A549 (cell line): ENCODE data around the gene PDE7B. TPM values are rescaled to one million over a fixed set of nuclear protein-coding genes. Genes with fewer than 3 reads are reported as not detected.

Source experiments
- ATAC-seq, 2 experiments: fragments of 200-7000 bp in 1 of 2; fragments of >200 bp in 1 of 2; cut with Nextera tagmentation in 1 of 2; cut with Tn5 transposase in 1 of 2; 3 replicates each; pipeline versions ENCODE4 v1.8.0 to v1.9.1; 2018 to 2020; ENCODE audit warnings: mild to moderate bottlenecking in 1 of 2, moderate library complexity in 1 of 2
- CTCF ChIA-PET: fragments of 300-600 bp; sonication (Branson Sonifier 250); formaldehyde crosslinking; extraction: SDS; loops from one replicate; lab custom pipeline; 2021; ENCODE audit warnings: antibody characterized with exemption, inconsistent platforms; lab: Yijun Ruan, JAX
- POLR2A ChIA-PET: fragments of 350-600 bp; formaldehyde crosslinking; extraction: SDS; loops from one replicate; lab custom pipeline; 2021; ENCODE audit warnings: antibody characterized with exemption, inconsistent platforms; lab: Yijun Ruan, JAX
- DNase-seq, 2 experiments: peaks; one replicate each; pipeline versions ENCODE4 v3.0.0 to v3.0.0-alpha.2; 2011 to 2016; ENCODE audit warnings: low read depth in 1 of 2, low spot score in 1 of 2
- FAIRE-seq: peaks from 2 replicates; lab custom pipeline; 2011; peaks lifted over from hg19 to GRCh38; lab: Jason Lieb, UNC
- H3K27ac ChIP-seq, 2 experiments: fragments of >200 bp; sonication (Bioruptor Twin); formaldehyde crosslinking; 3 replicates each; pipeline ENCODE4 v1.5.1; 2016 to 2017
- H3K4me1 ChIP-seq: fragments of >200 bp; sonication (Bioruptor Twin); formaldehyde crosslinking; 3 replicates; pipeline ENCODE4 v1.6.1; 2016
- H3K4me2 ChIP-seq: fragments of >200 bp; sonication (Bioruptor Twin); formaldehyde crosslinking; 3 replicates; pipeline ENCODE4 v1.6.1; 2016
- H3K4me3 ChIP-seq: fragments of >200 bp; sonication (Bioruptor Twin); formaldehyde crosslinking; 3 replicates; pipeline ENCODE4 v1.5.1; 2016
- H3K9me3 ChIP-seq: fragments of >200 bp; sonication (Bioruptor Twin); formaldehyde crosslinking; 3 replicates; pipeline ENCODE4 v1.6.1; 2016
- BHLHE40 ChIP-seq: IDR thresholded peaks from 2 replicates; pipeline ENCODE4 v1.6.1; 2012; ENCODE audit warnings: low read depth, low read length, inconsistent platforms
- CBX2 ChIP-seq: fragments of 200-600 bp; sonication (generic); IDR thresholded peaks from 2 replicates; pipeline ENCODE4 v1.6.1; 2016; ENCODE audit warnings: low read depth, mild to moderate bottlenecking, borderline replicate concordance
- CHD4 ChIP-seq: fragments of 200-600 bp; sonication (generic); IDR thresholded peaks from 2 replicates; pipeline ENCODE4 v1.6.1; 2016; ENCODE audit warnings: antibody characterized with exemption, mild to moderate bottlenecking, borderline replicate concordance
- EHMT2 ChIP-seq: fragments of 200-600 bp; sonication (generic); IDR thresholded peaks from 2 replicates; pipeline ENCODE4 v1.6.1; 2016; ENCODE audit warnings: antibody characterized with exemption, low read depth, mild to moderate bottlenecking, moderate library complexity
- FOSL2 ChIP-seq, 2 experiments: fragments of 450-650 bp in 1 of 2; fragments of >200 bp in 1 of 2; sonication (Bioruptor Twin) in 1 of 2; formaldehyde crosslinking; IDR thresholded peaks; 2 replicates each; pipeline versions ENCODE4 v1.5.0 to v1.6.1; 2016 to 2020; ENCODE audit warnings: mild to moderate bottlenecking in 1 of 2, moderate library complexity in 1 of 2
- FOXS1 ChIP-seq: fragments of 250-450 bp; sonication (Bioruptor Pico); IDR thresholded peaks from 2 replicates; pipeline ENCODE4 v1.5.0; 2020; ENCODE audit warnings: mild to moderate bottlenecking, moderate library complexity
- GATA3 ChIP-seq: IDR thresholded peaks from 2 replicates; pipeline ENCODE4 v1.6.1; 2012; ENCODE audit warnings: borderline replicate concordance
- HEYL ChIP-seq: fragments of 250-450 bp; sonication (Bioruptor Pico); IDR thresholded peaks from 2 replicates; pipeline ENCODE4 v1.8.0; 2021; ENCODE audit warnings: mild to moderate bottlenecking, moderate library complexity
- HOXA7 ChIP-seq: fragments of 250-450 bp; sonication (Bioruptor Pico); IDR thresholded peaks from 2 replicates; pipeline ENCODE4 v1.5.0; 2020; ENCODE audit warnings: mild to moderate bottlenecking, moderate library complexity
- HOXB13 ChIP-seq: fragments of 250-450 bp; sonication (Bioruptor Pico); IDR thresholded peaks from 2 replicates; pipeline ENCODE4 v1.5.0; 2020; ENCODE audit warnings: low read depth, mild to moderate bottlenecking, moderate library complexity
- HOXB5 ChIP-seq: fragments of 250-450 bp; sonication (Bioruptor Pico); IDR thresholded peaks from 2 replicates; pipeline ENCODE4 v1.5.0; 2020; ENCODE audit warnings: mild to moderate bottlenecking, moderate library complexity
- KDM5A ChIP-seq: fragments of 200-600 bp; sonication (generic); IDR thresholded peaks from 2 replicates; pipeline ENCODE4 v1.6.1; 2016; ENCODE audit warnings: antibody characterized with exemption, mild to moderate bottlenecking
- MAFK ChIP-seq: fragments of 450-650 bp; IDR thresholded peaks from 2 replicates; pipeline ENCODE4 v1.6.1; 2014; ENCODE audit not compliant: partially characterized antibody
- MAX ChIP-seq: IDR thresholded peaks from 2 replicates; pipeline ENCODE4 v1.6.1; 2012
- MAZ ChIP-seq: fragments of 150-350 bp; IDR thresholded peaks from 2 replicates; pipeline ENCODE4 v1.6.1; 2014; ENCODE audit warnings: antibody characterized with exemption, low read depth, low read length, borderline replicate concordance
- MYC ChIP-seq: IDR thresholded peaks from 2 replicates; pipeline ENCODE4 v1.6.1; 2012; ENCODE audit warnings: mild to moderate bottlenecking, inconsistent platforms, low read length, improper control_type of control experiment, borderline replicate concordance
- NPAS2 ChIP-seq: fragments of 250-450 bp; sonication (Bioruptor Pico); IDR thresholded peaks from 2 replicates; pipeline ENCODE4 v1.8.0; 2022; ENCODE audit warnings: mild to moderate bottlenecking, moderate library complexity, borderline replicate concordance
- NR3C1 ChIP-seq: fragments of >200 bp; sonication (Bioruptor Twin); formaldehyde crosslinking; IDR thresholded peaks from 3 replicates; pipeline ENCODE4 v1.6.1; 2017
- PHF8 ChIP-seq: fragments of 200-600 bp; sonication (generic); IDR thresholded peaks from 2 replicates; pipeline ENCODE4 v1.6.1; 2016; ENCODE audit warnings: low read depth, mild to moderate bottlenecking, antibody characterized with exemption, moderate library complexity, borderline replicate concordance
- POLR2AphosphoS2 ChIP-seq: conservative IDR thresholded peaks from 2 replicates; pipeline ENCODE4 v1.6.1; 2012; ENCODE audit warnings: low read length, improper control_type of control experiment, inconsistent platforms
- RAD21 ChIP-seq, 2 experiments: fragments of >200 bp in 1 of 2; sonication (Bioruptor Twin) in 1 of 2; formaldehyde crosslinking in 1 of 2; IDR thresholded peaks in 1 of 2; conservative IDR thresholded peaks in 1 of 2; 2 replicates in 1 of 2; 3 replicates in 1 of 2; pipeline ENCODE4 v1.6.1; 2012 to 2018; ENCODE audit warnings: inconsistent platforms in 1 of 2
- RARB ChIP-seq: fragments of 250-450 bp; sonication (Bioruptor Pico); IDR thresholded peaks from 2 replicates; pipeline ENCODE4 v1.8.0; 2021; ENCODE audit warnings: mild to moderate bottlenecking, moderate library complexity
- RNF2 ChIP-seq: fragments of 200-600 bp; sonication (generic); IDR thresholded peaks from 2 replicates; pipeline ENCODE4 v1.6.1; 2016; ENCODE audit warnings: low read depth, mild to moderate bottlenecking, antibody characterized with exemption, moderate library complexity, borderline replicate concordance
- SMC3 ChIP-seq: fragments of >200 bp; sonication (Bioruptor Twin); formaldehyde crosslinking; IDR thresholded peaks from 3 replicates; pipeline ENCODE4 v1.6.1; 2018; ENCODE audit warnings: inconsistent platforms
- TP53 ChIP-seq: fragments of 250-450 bp; sonication (Bioruptor Pico); IDR thresholded peaks from 2 replicates; pipeline ENCODE4 v1.5.0; 2021; ENCODE audit warnings: mild to moderate bottlenecking, moderate library complexity
- WGBS: methylation state at CpG from one replicate; pipeline ENCODE4 v1.1.6; 2017; ENCODE audit errors: missing lambda C conversion rate; 5-methylcytosine and 5-hydroxymethylcytosine counted together
- polyA plus RNA-seq, 4 experiments: library from polyadenylated mRNA; depleted of rRNA in 3 of 4; stranded (reverse); fragments of >200 nt; fragmentation: RNase III in 1 of 4; extraction: RNeasy Plus Mini Kit Qiagen cat#74134 plus additional on column Dnase treatment in 1 of 4; gene quantifications; 2 replicates in 3 of 4; 3 replicates in 1 of 4; pipeline ENCODE4 v1.2.3, GENCODE V29; 2011 to 2017
- TF ChIP-seq, protein P1 (sequence below): fragments of >200 bp; sonication (Bioruptor Twin); formaldehyde crosslinking; IDR thresholded peaks from 2 replicates; pipeline ENCODE4 v1.6.1; 2016
- TF ChIP-seq, protein P2 (sequence below): fragments of 200-600 bp; sonication (generic); IDR thresholded peaks from 2 replicates; pipeline ENCODE4 v1.6.1; 2016; ENCODE audit warnings: antibody characterized with exemption, mild to moderate bottlenecking, moderate library complexity
- TF ChIP-seq, protein P3 (sequence below): IDR thresholded peaks from 2 replicates; pipeline ENCODE4 v1.6.1; 2012
- TF ChIP-seq, protein P4 (sequence below): fragments of 250-450 bp; sonication (Bioruptor Pico); IDR thresholded peaks from 2 replicates; pipeline ENCODE4 v1.5.0; 2020; ENCODE audit warnings: low read depth, mild to moderate bottlenecking, moderate library complexity
- TF ChIP-seq, protein P5 (sequence below): fragments of 150-350 bp; IDR thresholded peaks from 2 replicates; pipeline ENCODE4 v1.6.1; 2014; ENCODE audit warnings: low read depth, mild to moderate bottlenecking, low read length

Gene PDE7B
- polyA plus RNA-seq, 2 of the 4 experiments (the other 2 are of a cell fraction), result 6.6 to 13.8 TPM

DNA sequence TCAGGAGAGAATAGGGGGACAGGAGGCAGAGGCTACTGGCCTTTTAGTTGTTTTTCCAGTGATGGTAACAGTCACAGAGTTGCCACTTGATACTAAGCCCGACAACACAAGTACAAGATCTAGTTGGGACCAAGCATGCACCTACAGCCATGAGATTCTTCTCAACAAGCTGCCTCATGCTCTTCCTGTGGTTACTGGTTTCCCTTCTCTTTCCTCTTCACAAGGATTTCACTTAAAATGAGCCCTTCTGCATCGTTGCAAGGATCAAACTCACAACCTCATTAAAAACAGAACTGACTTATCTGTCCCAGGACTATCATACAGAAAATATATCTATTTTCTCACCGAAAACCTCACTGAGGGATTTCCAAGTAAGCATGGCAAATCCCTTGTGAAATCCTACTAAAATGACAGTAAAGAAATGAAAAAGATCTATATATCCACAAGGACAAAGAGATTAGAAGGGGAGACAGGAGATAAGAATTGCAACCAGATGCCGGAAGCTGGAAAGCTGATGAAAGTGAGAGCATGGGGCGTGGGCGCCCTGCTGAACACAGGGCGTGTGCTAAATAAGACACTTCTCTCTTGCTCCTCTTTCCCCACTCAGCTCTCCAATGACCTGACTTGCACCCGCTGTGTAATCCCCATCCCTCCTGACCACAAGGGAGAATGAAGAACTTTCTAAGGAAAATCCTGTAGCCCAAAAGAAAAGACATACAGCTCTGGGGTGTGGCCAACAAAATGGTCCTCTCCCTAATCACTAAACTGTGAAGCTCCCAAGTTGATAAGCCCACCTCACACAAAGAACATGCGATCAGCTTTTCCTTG is 385.2 kb downstream of the PDE7B start:
- POLR2A ChIA-PET, result no interaction called here
- WGBS, result 91% methylated on average over 9 of the region's 9 CpGs
- H3K4me2 ChIP-seq, result no peak overlapping the region
- no peaks in the 10 kb centered on the region for H3K4me1 ChIP-seq
- ATAC-seq, result no peak
- DNase-seq, result no peak
- CTCF ChIA-PET, result interaction anchor here (0.8 to 4.4 kb wide), 6 partner anchors 11 to 737 kb away, joined by 3 to 39 read pairs (median 4); partner anchors contain the start of gene MTFR2
- no peak overlapping the region for H3K27ac ChIP-seq
- H3K9me3 ChIP-seq, result no peaks in the 10 kb centered on the region
- no peak for FAIRE-seq
- no peak overlapping the region for H3K4me3 ChIP-seq
- TF ChIP-seq, protein P1, sequence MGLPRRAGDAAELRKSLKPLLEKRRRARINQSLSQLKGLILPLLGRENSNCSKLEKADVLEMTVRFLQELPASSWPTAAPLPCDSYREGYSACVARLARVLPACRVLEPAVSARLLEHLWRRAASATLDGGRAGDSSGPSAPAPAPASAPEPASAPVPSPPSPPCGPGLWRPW, result no peak
- TF ChIP-seq, protein P2, sequence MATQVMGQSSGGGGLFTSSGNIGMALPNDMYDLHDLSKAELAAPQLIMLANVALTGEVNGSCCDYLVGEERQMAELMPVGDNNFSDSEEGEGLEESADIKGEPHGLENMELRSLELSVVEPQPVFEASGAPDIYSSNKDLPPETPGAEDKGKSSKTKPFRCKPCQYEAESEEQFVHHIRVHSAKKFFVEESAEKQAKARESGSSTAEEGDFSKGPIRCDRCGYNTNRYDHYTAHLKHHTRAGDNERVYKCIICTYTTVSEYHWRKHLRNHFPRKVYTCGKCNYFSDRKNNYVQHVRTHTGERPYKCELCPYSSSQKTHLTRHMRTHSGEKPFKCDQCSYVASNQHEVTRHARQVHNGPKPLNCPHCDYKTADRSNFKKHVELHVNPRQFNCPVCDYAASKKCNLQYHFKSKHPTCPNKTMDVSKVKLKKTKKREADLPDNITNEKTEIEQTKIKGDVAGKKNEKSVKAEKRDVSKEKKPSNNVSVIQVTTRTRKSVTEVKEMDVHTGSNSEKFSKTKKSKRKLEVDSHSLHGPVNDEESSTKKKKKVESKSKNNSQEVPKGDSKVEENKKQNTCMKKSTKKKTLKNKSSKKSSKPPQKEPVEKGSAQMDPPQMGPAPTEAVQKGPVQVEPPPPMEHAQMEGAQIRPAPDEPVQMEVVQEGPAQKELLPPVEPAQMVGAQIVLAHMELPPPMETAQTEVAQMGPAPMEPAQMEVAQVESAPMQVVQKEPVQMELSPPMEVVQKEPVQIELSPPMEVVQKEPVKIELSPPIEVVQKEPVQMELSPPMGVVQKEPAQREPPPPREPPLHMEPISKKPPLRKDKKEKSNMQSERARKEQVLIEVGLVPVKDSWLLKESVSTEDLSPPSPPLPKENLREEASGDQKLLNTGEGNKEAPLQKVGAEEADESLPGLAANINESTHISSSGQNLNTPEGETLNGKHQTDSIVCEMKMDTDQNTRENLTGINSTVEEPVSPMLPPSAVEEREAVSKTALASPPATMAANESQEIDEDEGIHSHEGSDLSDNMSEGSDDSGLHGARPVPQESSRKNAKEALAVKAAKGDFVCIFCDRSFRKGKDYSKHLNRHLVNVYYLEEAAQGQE, result no peak
- no peak for TF ChIP-seq SMC3
- TF ChIP-seq GATA3, result no peak
- TF ChIP-seq MYC, result no peak
- no peak for TF ChIP-seq RNF2
- TF ChIP-seq EHMT2, result no peak
- no peak for TF ChIP-seq FOXS1
- TF ChIP-seq MAX, result no peak
- no peak for TF ChIP-seq BHLHE40
- no peak for TF ChIP-seq RAD21 (conservative IDR thresholded peaks at IDR 0.05 in 1 of 2, IDR thresholded peaks at IDR 0.05 in 1 of 2)
- TF ChIP-seq, protein P3, sequence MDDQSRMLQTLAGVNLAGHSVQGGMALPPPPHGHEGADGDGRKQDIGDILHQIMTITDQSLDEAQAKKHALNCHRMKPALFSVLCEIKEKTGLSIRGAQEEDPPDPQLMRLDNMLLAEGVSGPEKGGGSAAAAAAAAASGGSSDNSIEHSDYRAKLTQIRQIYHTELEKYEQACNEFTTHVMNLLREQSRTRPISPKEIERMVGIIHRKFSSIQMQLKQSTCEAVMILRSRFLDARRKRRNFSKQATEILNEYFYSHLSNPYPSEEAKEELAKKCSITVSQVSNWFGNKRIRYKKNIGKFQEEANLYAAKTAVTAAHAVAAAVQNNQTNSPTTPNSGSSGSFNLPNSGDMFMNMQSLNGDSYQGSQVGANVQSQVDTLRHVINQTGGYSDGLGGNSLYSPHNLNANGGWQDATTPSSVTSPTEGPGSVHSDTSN, result no peak
- no peak for TF ChIP-seq HOXA7 (CRISPR knock-in tag)
- no peak for TF ChIP-seq HEYL (CRISPR knock-in tag)
- no peak for TF ChIP-seq FOSL2 (IDR thresholded peaks at IDR 0.05)
- TF ChIP-seq FOSL2 (CRISPR knock-in tag; IDR thresholded peaks at IDR 0.05), result no peak
- TF ChIP-seq CBX2, result no peak
- TF ChIP-seq HOXB5 (CRISPR knock-in tag), result no peak
- no peak for TF ChIP-seq RARB (CRISPR knock-in tag)
- no peak for TF ChIP-seq HOXB13 (CRISPR knock-in tag)
- TF ChIP-seq PHF8, result no peak

GRCh38 chr6:136244061-136244616 is 392.6 kb downstream of the PDE7B start:
- ChIA-PET POLR2A (no interaction called here), CTCF (interaction anchor here (1.2 to 1.9 kb wide), 3 partner anchors 9 to 177 kb away, joined by 3 to 12 read pairs (median 3); no protein-coding TSS in a partner anchor)
- no peak overlapping the region for H3K4me3 ChIP-seq
- H3K4me2 ChIP-seq, result no peak overlapping the region
- H3K9me3 ChIP-seq, result no peaks in the 10 kb centered on the region
- ATAC-seq, result no peak
- DNase-seq, result no peak
- H3K4me1 ChIP-seq, result peaks cover 4% of the 10 kb centered on the region; the same call in 1 of the 3 replicates
- H3K27ac ChIP-seq, result no peak overlapping the region
- no peak for FAIRE-seq
- WGBS, result 73% methylated on average over 5 of the region's 5 CpGs
- no peak for TF ChIP-seq CHD4
- TF ChIP-seq EHMT2, result no peak
- no peak for TF ChIP-seq MAFK
- TF ChIP-seq TP53 (CRISPR knock-in tag), result no peak
- no peak for TF ChIP-seq POLR2AphosphoS2
- TF ChIP-seq MAZ, result no peak
- no peak for TF ChIP-seq KDM5A
- no peak for TF ChIP-seq FOXS1
- TF ChIP-seq NPAS2, result no peak
- TF ChIP-seq NR3C1, result no peak
- TF ChIP-seq, protein P4, sequence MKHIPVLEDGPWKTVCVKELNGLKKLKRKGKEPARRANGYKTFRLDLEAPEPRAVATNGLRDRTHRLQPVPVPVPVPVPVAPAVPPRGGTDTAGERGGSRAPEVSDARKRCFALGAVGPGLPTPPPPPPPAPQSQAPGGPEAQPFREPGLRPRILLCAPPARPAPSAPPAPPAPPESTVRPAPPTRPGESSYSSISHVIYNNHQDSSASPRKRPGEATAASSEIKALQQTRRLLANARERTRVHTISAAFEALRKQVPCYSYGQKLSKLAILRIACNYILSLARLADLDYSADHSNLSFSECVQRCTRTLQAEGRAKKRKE (CRISPR knock-in tag), result no peak
- TF ChIP-seq, protein P5, sequence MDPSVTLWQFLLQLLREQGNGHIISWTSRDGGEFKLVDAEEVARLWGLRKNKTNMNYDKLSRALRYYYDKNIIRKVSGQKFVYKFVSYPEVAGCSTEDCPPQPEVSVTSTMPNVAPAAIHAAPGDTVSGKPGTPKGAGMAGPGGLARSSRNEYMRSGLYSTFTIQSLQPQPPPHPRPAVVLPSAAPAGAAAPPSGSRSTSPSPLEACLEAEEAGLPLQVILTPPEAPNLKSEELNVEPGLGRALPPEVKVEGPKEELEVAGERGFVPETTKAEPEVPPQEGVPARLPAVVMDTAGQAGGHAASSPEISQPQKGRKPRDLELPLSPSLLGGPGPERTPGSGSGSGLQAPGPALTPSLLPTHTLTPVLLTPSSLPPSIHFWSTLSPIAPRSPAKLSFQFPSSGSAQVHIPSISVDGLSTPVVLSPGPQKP, result no peak
